Measurements from ENCODE around the gene ZNF714.

ZNF714 gene

GRCh38 chr19:21127898-21128297, 45.9 kb downstream of the ZNF714 start:
- no peak for TF ChIP-seq CTCF (IDR thresholded peaks at IDR 0.05; ENCODE audit: low read depth, low read length)
- no peak for DNase-seq
- no peaks in the 10 kb centered on the region for H3K4me1 ChIP-seq
- H3K4me3 ChIP-seq (ENCODE audit: low read depth, low read length): no peak overlapping the region
- H3K9me3 ChIP-seq: no peaks in the 10 kb centered on the region
- no peaks in the 10 kb centered on the region for H3K27me3 ChIP-seq
- H3K36me3 ChIP-seq: no peaks in the 10 kb centered on the region

- Histone ChIP-seq H3K4me3 (ENCODE audit: low read depth, low read length) (no peak overlapping the region), H3K36me3 (no peaks in the 10 kb centered on the region), H3K9me3 (no peaks in the 10 kb centered on the region), H3K27me3 (no peaks in the 10 kb centered on the region), H3K4me1 (no peaks in the 10 kb centered on the region)
- DNase-seq: no peak
- TF ChIP-seq CTCF (IDR thresholded peaks at IDR 0.05; ENCODE audit: low read depth, low read length): no peak
These were observed 47.1 kb downstream of the ZNF714 start for GRCh38 chr19:21128901-21129698.

GRCh38 chr19:21130097-21130775, 48.2 kb downstream of the ZNF714 start:
- no peak for TF ChIP-seq CTCF (IDR thresholded peaks at IDR 0.05; ENCODE audit: low read depth, low read length)
- DNase-seq: no peak
- Histone ChIP-seq H3K4me1 (no peaks in the 10 kb centered on the region), H3K9me3 (no peaks in the 10 kb centered on the region), H3K27me3 (no peaks in the 10 kb centered on the region), H3K36me3 (no peaks in the 10 kb centered on the region), H3K4me3 (ENCODE audit: low read depth, low read length) (no peak overlapping the region)

- TF ChIP-seq CTCF (IDR thresholded peaks at IDR 0.05; ENCODE audit: low read depth, low read length): no peak
These were observed 51.6 kb downstream of the ZNF714 start for GRCh38 chr19:21133633-21134032.

GRCh38 chr19:21134934-21135366, 52.9 kb downstream of the ZNF714 start:
- no peak for TF ChIP-seq CTCF (IDR thresholded peaks at IDR 0.05; ENCODE audit: low read depth, low read length)
- no peaks in the 10 kb centered on the region for H3K27me3 ChIP-seq
- H3K4me1 ChIP-seq: no peaks in the 10 kb centered on the region
- no peak overlapping the region for H3K4me3 ChIP-seq (ENCODE audit: low read depth, low read length)
- H3K9me3 ChIP-seq: no peaks in the 10 kb centered on the region
- H3K36me3 ChIP-seq: no peaks in the 10 kb centered on the region
- DNase-seq: no peak

More at GRCh38 chr19:21133633-21134032, 51.6 kb downstream of the ZNF714 start:
- no peaks in the 10 kb centered on the region for H3K27me3 ChIP-seq
- H3K9me3 ChIP-seq: no peaks in the 10 kb centered on the region
- no peaks in the 10 kb centered on the region for H3K36me3 ChIP-seq
- no peak for DNase-seq
- H3K4me3 ChIP-seq (ENCODE audit: low read depth, low read length): no peak overlapping the region
- no peaks in the 10 kb centered on the region for H3K4me1 ChIP-seq

- Histone ChIP-seq H3K4me1 (no peaks in the 10 kb centered on the region), H3K27me3 (no peaks in the 10 kb centered on the region), H3K9me3 (no peaks in the 10 kb centered on the region), H3K4me3 (ENCODE audit: low read depth, low read length) (no peak overlapping the region), H3K36me3 (no peaks in the 10 kb centered on the region)
- DNase-seq: no peak
- no peak for TF ChIP-seq CTCF (IDR thresholded peaks at IDR 0.05; ENCODE audit: low read depth, low read length)
These were observed 53.4 kb downstream of the ZNF714 start for GRCh38 chr19:21135433-21135832.
